Measurements from ENCODE around the gene PRSS2. TPM values are rescaled to one million over a fixed set of nuclear protein-coding genes. Genes with fewer than 3 reads are reported as not detected.

PRSS2 gene
- polyA plus RNA-seq, 1 donor = not detected

Other genes starting within 250 kb of the PRSS2 start
- gene PRSS1, start 21.5 kb upstream of the PRSS2 start, polyA plus RNA-seq (ENCODE audit: insufficient read length) = not detected
- gene EPHB6, start 84.1 kb downstream of the PRSS2 start, polyA plus RNA-seq (ENCODE audit: insufficient read length) = 4.2 TPM
- gene TRPV6, start 114.8 kb downstream of the PRSS2 start, polyA plus RNA-seq (ENCODE audit: insufficient read length) = 0.09 TPM
- 0.15 TPM for gene TRPV5, start 162.8 kb downstream of the PRSS2 start, polyA plus RNA-seq (ENCODE audit: insufficient read length)
- 0.25 TPM for gene LLCFC1, start 168.5 kb downstream of the PRSS2 start, polyA plus RNA-seq (ENCODE audit: insufficient read length)
- 0.87 TPM for gene KEL, start 191.4 kb downstream of the PRSS2 start, polyA plus RNA-seq (ENCODE audit: insufficient read length)